Peyer's patch (tissue), 4 donors: ENCODE results near the gene MADCAM1. TPM values are rescaled to one million over a fixed set of nuclear protein-coding genes. Genes with fewer than 3 reads are reported as not detected.

Experiments used
- DNase-seq, 3 donors: peaks; one replicate each; pipeline ENCODE4 v3.0.0-alpha.2; 2017 to 2019
- H3K27ac ChIP-seq, 4 donors: fragments of 200-600 bp; sonication (generic); one replicate each; pipeline ENCODE4 v1.5.1; 2016 to 2019
- H3K27me3 ChIP-seq, 2 donors: fragments of 200-600 bp; sonication (generic); one replicate each; pipeline ENCODE4 v1.5.1; 2019
- H3K36me3 ChIP-seq, 3 donors: fragments of 200-600 bp; sonication (generic); one replicate each; pipeline ENCODE4 v1.5.1; 2016 to 2019
- H3K4me1 ChIP-seq, 4 donors: fragments of 200-600 bp; sonication (generic); one replicate each; pipeline ENCODE4 v1.5.1; 2016 to 2019
- H3K4me3 ChIP-seq, 4 donors: fragments of 200-600 bp; sonication (generic); 1 replicate in 3 of 4; 2 replicates in 1 of 4; pipeline ENCODE4 v1.5.1; 2016 to 2019; ENCODE audit warnings: mild to moderate bottlenecking in 1 of 4
- H3K9me3 ChIP-seq, 4 donors: fragments of 200-600 bp; sonication (generic); one replicate each; pipeline ENCODE4 v1.5.1; 2016 to 2019; ENCODE audit warnings: mild to moderate bottlenecking in 1 of 4
- POLR2A ChIP-seq, 2 donors: fragments of 450-650 bp; IDR thresholded peaks; one replicate each; pipeline ENCODE4 v1.5.1; 2017; ENCODE audit warnings: antibody characterized with exemption in 2 of 2, mild to moderate bottlenecking in 2 of 2, moderate library complexity in 2 of 2
- total RNA-seq, 4 donors: library from RNA; depleted of rRNA; stranded (reverse); fragments of >200 nt; gene quantifications; one replicate each; pipeline ENCODE4 v1.1.0, GENCODE V29; 2016
- TF ChIP-seq, protein P1 (sequence below), 6 experiments: fragments of 450-650 bp in 4 of 6; fragments of 200-600 bp in 2 of 6; sonication (generic) in 1 of 6; IDR thresholded peaks; one replicate each; pipeline ENCODE4 v1.5.1; 2017 to 2019; ENCODE audit warnings: antibody characterized with exemption in 6 of 6, mild to moderate bottlenecking in 3 of 6, moderate library complexity in 1 of 6

MADCAM1 gene
- total RNA-seq, 4 donors from 2014 or later: 1.4 to 25.6 (median 5.1) TPM

DNA sequence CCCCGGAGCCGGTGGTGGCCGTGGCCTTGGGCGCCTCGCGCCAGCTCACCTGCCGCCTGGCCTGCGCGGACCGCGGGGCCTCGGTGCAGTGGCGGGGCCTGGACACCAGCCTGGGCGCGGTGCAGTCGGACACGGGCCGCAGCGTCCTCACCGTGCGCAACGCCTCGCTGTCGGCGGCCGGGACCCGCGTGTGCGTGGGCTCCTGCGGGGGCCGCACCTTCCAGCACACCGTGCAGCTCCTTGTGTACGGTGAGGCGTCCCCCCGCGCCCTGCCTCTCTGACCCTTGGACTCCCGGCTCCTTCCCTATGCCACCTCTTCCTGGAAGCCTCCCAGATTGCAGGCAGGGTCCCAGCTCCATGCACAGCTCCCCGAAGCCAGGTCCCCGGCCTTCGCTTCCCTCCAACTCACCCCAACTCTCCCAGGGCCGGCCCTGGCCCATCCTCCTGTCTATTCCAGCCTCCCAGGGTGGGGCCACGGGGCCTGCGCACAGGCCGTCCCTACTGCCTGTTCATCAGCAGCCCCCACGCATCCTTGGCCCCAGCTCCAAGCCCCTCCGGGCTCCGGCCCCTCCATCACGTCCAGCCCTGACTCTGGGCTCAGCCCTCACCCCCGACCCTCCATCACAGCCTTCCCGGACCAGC, 1.7 kb downstream of the MADCAM1 start:
- H3K4me3 ChIP-seq: peak overlapping the region in 3 of 4 donors; percentile 2 to 35 (median 14)
- no peaks in the 10 kb centered on the region for H3K9me3 ChIP-seq
- no peak overlapping the region for H3K27ac ChIP-seq
- H3K36me3 ChIP-seq: no peaks in the 10 kb centered on the region
- H3K4me1 ChIP-seq: peaks cover 0 to 17% (median 4%) of the 10 kb centered on the region in 4 donors
- TF ChIP-seq, protein P1, sequence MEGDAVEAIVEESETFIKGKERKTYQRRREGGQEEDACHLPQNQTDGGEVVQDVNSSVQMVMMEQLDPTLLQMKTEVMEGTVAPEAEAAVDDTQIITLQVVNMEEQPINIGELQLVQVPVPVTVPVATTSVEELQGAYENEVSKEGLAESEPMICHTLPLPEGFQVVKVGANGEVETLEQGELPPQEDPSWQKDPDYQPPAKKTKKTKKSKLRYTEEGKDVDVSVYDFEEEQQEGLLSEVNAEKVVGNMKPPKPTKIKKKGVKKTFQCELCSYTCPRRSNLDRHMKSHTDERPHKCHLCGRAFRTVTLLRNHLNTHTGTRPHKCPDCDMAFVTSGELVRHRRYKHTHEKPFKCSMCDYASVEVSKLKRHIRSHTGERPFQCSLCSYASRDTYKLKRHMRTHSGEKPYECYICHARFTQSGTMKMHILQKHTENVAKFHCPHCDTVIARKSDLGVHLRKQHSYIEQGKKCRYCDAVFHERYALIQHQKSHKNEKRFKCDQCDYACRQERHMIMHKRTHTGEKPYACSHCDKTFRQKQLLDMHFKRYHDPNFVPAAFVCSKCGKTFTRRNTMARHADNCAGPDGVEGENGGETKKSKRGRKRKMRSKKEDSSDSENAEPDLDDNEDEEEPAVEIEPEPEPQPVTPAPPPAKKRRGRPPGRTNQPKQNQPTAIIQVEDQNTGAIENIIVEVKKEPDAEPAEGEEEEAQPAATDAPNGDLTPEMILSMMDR (IDR thresholded peaks at IDR 0.05): no peak
- no peak for TF ChIP-seq POLR2A (IDR thresholded peaks at IDR 0.05)
- H3K27me3 ChIP-seq: peaks cover 3 to 24% of the 10 kb centered on the region in 2 donors
- DNase-seq: no peak

DNA sequence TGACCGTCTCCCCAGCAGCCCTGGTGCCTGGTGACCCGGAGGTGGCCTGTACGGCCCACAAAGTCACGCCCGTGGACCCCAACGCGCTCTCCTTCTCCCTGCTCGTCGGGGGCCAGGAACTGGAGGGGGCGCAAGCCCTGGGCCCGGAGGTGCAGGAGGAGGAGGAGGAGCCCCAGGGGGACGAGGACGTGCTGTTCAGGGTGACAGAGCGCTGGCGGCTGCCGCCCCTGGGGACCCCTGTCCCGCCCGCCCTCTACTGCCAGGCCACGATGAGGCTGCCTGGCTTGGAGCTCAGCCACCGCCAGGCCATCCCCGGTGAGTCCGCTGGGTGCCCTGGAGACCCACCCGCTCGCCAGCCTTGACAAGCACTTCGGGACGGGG, 2.2 kb downstream of the MADCAM1 start:
- H3K4me1 ChIP-seq: peaks cover 0 to 17% (median 4%) of the 10 kb centered on the region in 4 donors
- H3K36me3 ChIP-seq: no peaks in the 10 kb centered on the region
- H3K4me3 ChIP-seq: no peak overlapping the region
- TF ChIP-seq, protein P1 (IDR thresholded peaks at IDR 0.05): no peak
- TF ChIP-seq POLR2A (IDR thresholded peaks at IDR 0.05): no peak
- DNase-seq: no peak
- H3K27ac ChIP-seq: no peak overlapping the region
- no peaks in the 10 kb centered on the region for H3K9me3 ChIP-seq
- H3K27me3 ChIP-seq: peaks cover 3 to 24% of the 10 kb centered on the region in 2 donors

DNA sequence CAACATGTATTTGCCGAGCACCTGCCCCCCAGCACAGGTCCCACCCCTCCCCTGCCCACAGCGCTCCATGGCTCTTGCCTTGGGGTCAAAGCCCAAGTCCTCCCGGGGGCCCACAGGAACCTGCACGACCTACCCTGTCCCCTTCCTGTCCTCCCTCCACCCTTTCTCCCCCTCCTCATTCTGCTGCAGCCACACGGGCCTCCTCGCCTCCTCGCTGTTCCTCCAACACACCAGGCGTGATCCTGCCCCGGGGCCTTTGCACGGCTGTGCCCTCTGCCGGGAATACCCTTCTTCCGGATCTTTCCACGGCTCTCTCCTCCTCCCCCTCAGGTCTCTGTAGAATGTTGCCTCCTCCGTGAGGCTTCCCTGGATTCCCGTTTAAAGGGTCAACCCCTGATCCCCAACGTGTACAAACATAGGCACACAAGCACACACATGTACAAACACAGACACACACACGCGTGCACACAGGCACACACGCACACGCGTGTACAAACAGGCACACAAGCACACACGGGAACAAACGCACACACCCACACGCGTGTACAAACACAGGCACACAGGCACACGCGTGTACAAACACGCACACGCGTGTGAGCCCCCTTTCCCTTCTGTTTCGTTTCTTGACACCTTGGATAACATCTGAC, 2.8 kb downstream of the MADCAM1 start:
- peaks cover 3 to 24% of the 10 kb centered on the region in 2 donors for H3K27me3 ChIP-seq
- H3K9me3 ChIP-seq: no peaks in the 10 kb centered on the region
- H3K36me3 ChIP-seq: no peaks in the 10 kb centered on the region
- no peak for DNase-seq
- TF ChIP-seq, protein P1 (IDR thresholded peaks at IDR 0.05): no peak
- no peak for TF ChIP-seq POLR2A (IDR thresholded peaks at IDR 0.05)
- H3K27ac ChIP-seq: no peak overlapping the region
- peaks cover 0 to 17% (median 4%) of the 10 kb centered on the region in 4 donors for H3K4me1 ChIP-seq
- no peak overlapping the region for H3K4me3 ChIP-seq

DNA sequence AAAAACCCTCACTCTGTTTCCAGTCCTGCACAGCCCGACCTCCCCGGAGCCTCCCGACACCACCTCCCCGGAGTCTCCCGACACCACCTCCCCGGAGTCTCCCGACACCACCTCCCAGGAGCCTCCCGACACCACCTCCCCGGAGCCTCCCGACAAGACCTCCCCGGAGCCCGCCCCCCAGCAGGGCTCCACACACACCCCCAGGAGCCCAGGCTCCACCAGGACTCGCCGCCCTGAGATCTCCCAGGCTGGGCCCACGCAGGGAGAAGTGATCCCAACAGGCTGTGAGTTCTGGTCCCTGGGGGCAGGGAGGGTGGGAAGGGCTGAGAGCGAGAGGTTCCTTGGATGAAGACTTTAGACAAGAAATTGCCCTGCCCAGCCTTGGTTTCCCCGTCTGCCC, 5.4 kb downstream of the MADCAM1 start:
- Histone ChIP-seq H3K9me3 (no peaks in the 10 kb centered on the region), H3K4me3 (no peak overlapping the region), H3K27ac (no peak overlapping the region), H3K27me3 (peaks cover 0 to 18% of the 10 kb centered on the region in 2 donors), H3K4me1 (peaks cover 0 to 18% (median 6%) of the 10 kb centered on the region in 4 donors), H3K36me3 (no peaks in the 10 kb centered on the region)
- TF ChIP-seq, protein P1 (IDR thresholded peaks at IDR 0.05): no peak
- no peak for DNase-seq

DNA sequence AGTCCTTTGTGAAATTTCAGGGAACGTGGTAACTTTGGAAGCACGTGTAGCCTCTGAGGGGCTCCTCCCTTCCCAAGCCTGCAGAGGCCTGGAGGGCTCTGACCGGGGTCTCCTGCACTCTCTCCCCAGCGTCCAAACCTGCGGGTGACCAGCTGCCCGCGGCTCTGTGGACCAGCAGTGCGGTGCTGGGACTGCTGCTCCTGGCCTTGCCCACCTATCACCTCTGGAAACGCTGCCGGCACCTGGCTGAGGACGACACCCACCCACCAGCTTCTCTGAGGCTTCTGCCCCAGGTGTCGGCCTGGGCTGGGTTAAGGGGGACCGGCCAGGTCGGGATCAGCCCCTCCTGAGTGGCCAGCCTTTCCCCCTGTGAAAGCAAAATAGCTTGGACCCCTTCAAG, 8.3 kb downstream of the MADCAM1 start:
- Histone ChIP-seq H3K27ac (no peak overlapping the region), H3K27me3 (no peaks in the 10 kb centered on the region), H3K4me3 (no peak overlapping the region), H3K36me3 (peaks cover 0 to 3% (median 0%) of the 10 kb centered on the region in 3 donors), H3K9me3 (no peaks in the 10 kb centered on the region), H3K4me1 (peaks cover 5 to 23% (median 9%) of the 10 kb centered on the region in 4 donors)
- no peak for DNase-seq
- no peak for TF ChIP-seq POLR2A (IDR thresholded peaks at IDR 0.05)
- TF ChIP-seq, protein P1 (IDR thresholded peaks at IDR 0.05): no peak
